ENCODE data around the gene MEX3B.

The MEX3B gene

GRCh38 chr15:82045892-82046665, at the start of gene MEX3B:
Gene MEX3B (minus strand): TSS chr15:82046018. CDS start chr15:82045705, 313 bp downstream.
- DNase-seq (ENCODE audit: low read depth in 1 of 2, low spot score in 1 of 2): peak; percentile 64 to 79

GRCh38 chr15:82093774-82094211, 48.0 kb upstream of the MEX3B start:
- no peak for DNase-seq (ENCODE audit: low read depth in 1 of 2, low spot score in 1 of 2)

- DNase-seq (ENCODE audit: low read depth in 1 of 2, low spot score in 1 of 2): no peak
These were observed 47.5 kb upstream of the MEX3B start for GRCh38 chr15:82093325-82093724.

GRCh38 chr15:82091636-82092140, 45.9 kb upstream of the MEX3B start:
- no peak for DNase-seq (ENCODE audit: low read depth in 1 of 2, low spot score in 1 of 2)

- DNase-seq (ENCODE audit: low read depth in 1 of 2, low spot score in 1 of 2): no peak
These were observed 40.6 kb upstream of the MEX3B start for GRCh38 chr15:82086243-82086995.

GRCh38 chr15:82081914-82082762, 36.3 kb upstream of the MEX3B start:
- no peak for DNase-seq (ENCODE audit: low read depth in 1 of 2, low spot score in 1 of 2)

GRCh38 chr15:82080774-82081173, 35.0 kb upstream of the MEX3B start:
- DNase-seq (ENCODE audit: low read depth in 1 of 2, low spot score in 1 of 2): no peak

GRCh38 chr15:82079736-82080135, 33.9 kb upstream of the MEX3B start:
- no peak for DNase-seq (ENCODE audit: low read depth in 1 of 2, low spot score in 1 of 2)

- no peak for DNase-seq (ENCODE audit: low read depth in 1 of 2, low spot score in 1 of 2)
These were observed 28.8 kb upstream of the MEX3B start for GRCh38 chr15:82074610-82075009.

- DNase-seq (ENCODE audit: low read depth in 1 of 2, low spot score in 1 of 2): no peak
These were observed 27.2 kb upstream of the MEX3B start for GRCh38 chr15:82072926-82073537.

GRCh38 chr15:82066455-82066854, 20.6 kb upstream of the MEX3B start:
- no peak for DNase-seq (ENCODE audit: low read depth in 1 of 2, low spot score in 1 of 2)

GRCh38 chr15:82064824-82065223, 19.0 kb upstream of the MEX3B start:
- no peak for DNase-seq (ENCODE audit: low read depth in 1 of 2, low spot score in 1 of 2)

GRCh38 chr15:82062479-82063454, 16.9 kb upstream of the MEX3B start:
- DNase-seq (ENCODE audit: low read depth in 1 of 2, low spot score in 1 of 2): no peak

GRCh38 chr15:82060817-82061216, 15.0 kb upstream of the MEX3B start:
- no peak for DNase-seq (ENCODE audit: low read depth in 1 of 2, low spot score in 1 of 2)

GRCh38 chr15:82058517-82059204, 12.8 kb upstream of the MEX3B start:
- DNase-seq (ENCODE audit: low read depth in 1 of 2, low spot score in 1 of 2): no peak

GRCh38 chr15:82058026-82058425, 12.2 kb upstream of the MEX3B start:
- DNase-seq (ENCODE audit: low read depth in 1 of 2, low spot score in 1 of 2): no peak

GRCh38 chr15:82056958-82057823, 11.4 kb upstream of the MEX3B start:
- DNase-seq (ENCODE audit: low read depth in 1 of 2, low spot score in 1 of 2): no peak

GRCh38 chr15:82052751-82053150, 6.9 kb upstream of the MEX3B start:
- no peak for DNase-seq (ENCODE audit: low read depth in 1 of 2, low spot score in 1 of 2)

Data from activated T-helper 1 cell treated with anti-CD3 and anti-CD28 coated beads, Interleukin-2, amount 50 U/mL, for 16 hours (primary cell).